ENCODE measurements around the gene CIC. TPM values are rescaled to one million over a fixed set of nuclear protein-coding genes. Genes with fewer than 3 reads are reported as not detected.

Gene CIC
- total and polyA plus RNA-seq, 9 of the 15 experiments (the other 6 are each of a cell fraction or from before 2014, with no cell fraction given), result 0.07 to 44.7 (median 8.6) TPM

GRCh38 chr19:42268704-42269477 is at the start of gene CIC (continued):
- TF ChIP-seq ETS1 (conservative IDR thresholded peaks at IDR 0.05; ENCODE audit: control insufficient read depth, low read depth, low read length) (peak; percentile 83; the same call in 1 of the 2 replicates), NFRKB (IDR thresholded peaks at IDR 0.05; ENCODE audit: low read depth) (0 out of 2 replicates have a peak, but pooled peaks have one; percentile 6), MNT (conservative IDR thresholded peaks at IDR 0.05) (no peak), SPI1 (IDR thresholded peaks at IDR 0.05; ENCODE audit: borderline replicate concordance, low read depth, low read length) (0 out of 2 replicates have a peak, but pooled peaks have one; percentile 3), UBTF (IDR thresholded peaks at IDR 0.05; ENCODE audit: borderline replicate concordance in 1 of 2, low read depth in 2 of 2, low read length in 2 of 2) (no peak), ZNF639 (CRISPR knock-in tag; conservative IDR thresholded peaks at IDR 0.05 in 1 of 2, IDR thresholded peaks at IDR 0.05 in 1 of 2) (0 out of 4 replicates have a peak, but pooled peaks of 1 of the 2 experiments have one; percentile 12), FOXA3 (CRISPR knock-in tag; conservative IDR thresholded peaks at IDR 0.05 in 1 of 2, IDR thresholded peaks at IDR 0.05 in 1 of 2) (no peak; a peak in 1 of 4 replicates), ZNF146 (CRISPR knock-in tag; IDR thresholded peaks at IDR 0.05; ENCODE audit: unreplicated experiment) (no peak), DMBX1 (CRISPR knock-in tag; IDR thresholded peaks at IDR 0.05; ENCODE audit: borderline replicate concordance) (no peak), KLF13 (tag; IDR thresholded peaks at IDR 0.05; ENCODE audit: borderline replicate concordance, low read depth) (no peak), CHD2 (IDR thresholded peaks at IDR 0.05; ENCODE audit: low read depth, low read length) (peak; percentile 90), MXI1 (IDR thresholded peaks at IDR 0.05; ENCODE audit: low read depth, low read length) (no peak), ATF1 (CRISPR knock-in tag; IDR thresholded peaks at IDR 0.05) (no peak; the same call in 1 of the 2 replicates), ATF1 (tag; IDR thresholded peaks at IDR 0.05) (peak; percentile 94), CSDE1 (IDR thresholded peaks at IDR 0.05) (no peak), TCF7 (IDR thresholded peaks at IDR 0.05; ENCODE audit: borderline replicate concordance) (no peak), CREM (IDR thresholded peaks at IDR 0.05; ENCODE audit: low read depth) (peak; percentile 85)
